Hepatic stellate cell (primary cell): Measurements from ENCODE around the gene PIPOX.

ENCODE experiments used
- DNase-seq: peaks from one replicate; pipeline ENCODE4 v3.0.0; 2011; ENCODE audit warnings: low spot score

The PIPOX gene

GRCh38 chr17:29048440-29049368 is 5.8 kb downstream of the PIPOX start:
- no peak for DNase-seq

GRCh38 chr17:29049541-29050145 is 6.7 kb downstream of the PIPOX start:
- no peak for DNase-seq

GRCh38 chr17:29050176-29050575 is 7.2 kb downstream of the PIPOX start:
- DNase-seq = no peak

- no peak for DNase-seq
These were observed 8.3 kb downstream of the PIPOX start for GRCh38 chr17:29051194-29051593.

- DNase-seq = no peak
These were observed 8.8 kb downstream of the PIPOX start for GRCh38 chr17:29051731-29052130.

- no peak for DNase-seq
These were observed 11.9 kb downstream of the PIPOX start for GRCh38 chr17:29054835-29055234.

GRCh38 chr17:29057361-29057760 is 14.4 kb downstream of the PIPOX start:
- DNase-seq = no peak

GRCh38 chr17:29058391-29058790 is 15.4 kb downstream of the PIPOX start:
- no peak for DNase-seq

- DNase-seq = peak; percentile 45
These were observed 16.3 kb downstream of the PIPOX start for GRCh38 chr17:29059281-29059680.

- DNase-seq = no peak
These were observed 17.5 kb downstream of the PIPOX start for GRCh38 chr17:29060475-29060874.

GRCh38 chr17:29061036-29061435 is 18.1 kb downstream of the PIPOX start:
- DNase-seq = no peak

GRCh38 chr17:29062215-29062614 is 19.3 kb downstream of the PIPOX start:
- no peak for DNase-seq

GRCh38 chr17:29063992-29064391 is 21.1 kb downstream of the PIPOX start:
- no peak for DNase-seq

GRCh38 chr17:29066047-29066446 is 23.1 kb downstream of the PIPOX start:
- no peak for DNase-seq

GRCh38 chr17:29066606-29067005 is 23.7 kb downstream of the PIPOX start:
- no peak for DNase-seq

- DNase-seq = no peak
These were observed 25.9 kb downstream of the PIPOX start for GRCh38 chr17:29068818-29069217.

- no peak for DNase-seq
These were observed 26.6 kb downstream of the PIPOX start for GRCh38 chr17:29069526-29070041.

- no peak for DNase-seq
These were observed 27.4 kb downstream of the PIPOX start for GRCh38 chr17:29070308-29070707.

GRCh38 chr17:29070781-29071180 is 27.8 kb downstream of the PIPOX start:
- no peak for DNase-seq

- no peak for DNase-seq
These were observed 28.4 kb downstream of the PIPOX start for GRCh38 chr17:29071303-29071702.

GRCh38 chr17:29073045-29073444 is 30.1 kb downstream of the PIPOX start:
- DNase-seq = no peak

- no peak for DNase-seq
These were observed 30.6 kb downstream of the PIPOX start for GRCh38 chr17:29073520-29073919.

GRCh38 chr17:29074488-29074887 is 31.5 kb downstream of the PIPOX start:
- no peak for DNase-seq
